Kidney capillary endothelial cell (primary cell): ENCODE results near the gene LDLRAD4.
"Not testable (repeated sequence)": the region's sequence is repeated elsewhere in the genome, so short reads cannot be mapped to it uniquely, and the experiment has no call there.

ENCODE experiments used
- DNase-seq: peaks from one replicate; pipeline ENCODE4 v3.0.0-alpha.2; 2018; ENCODE audit warnings: low spot score

The LDLRAD4 gene

GRCh38 chr18:13681701-13682100, 463.1 kb downstream of the LDLRAD4 start:
- DNase-seq, result no peak

GRCh38 chr18:13684546-13684945, 466.0 kb downstream of the LDLRAD4 start:
- DNase-seq, result no peak

GRCh38 chr18:13688191-13689136, 469.9 kb downstream of the LDLRAD4 start:
- no peak for DNase-seq

GRCh38 chr18:13690060-13690459, 471.5 kb downstream of the LDLRAD4 start:
- not testable (repeated sequence) for DNase-seq

GRCh38 chr18:13695337-13695736, 476.8 kb downstream of the LDLRAD4 start:
- not testable (repeated sequence) for DNase-seq

- no peak for DNase-seq
Measured at GRCh38 chr18:13696961-13697360, 478.4 kb downstream of the LDLRAD4 start.

- no peak for DNase-seq
Measured at GRCh38 chr18:13700153-13700552, 481.6 kb downstream of the LDLRAD4 start.
